GM21526 (cell line): Measurements from ENCODE around the gene C3orf18.

Experiments used
- ATAC-seq: cut with Tn5 transposase; IDR thresholded peaks from one replicate; pipeline ENCODE4 v1.9.1; 2021; ENCODE audit warnings: moderate library complexity; ENCODE audit not compliant: unreplicated experiment, low FRiP score

Gene C3orf18

DNA sequence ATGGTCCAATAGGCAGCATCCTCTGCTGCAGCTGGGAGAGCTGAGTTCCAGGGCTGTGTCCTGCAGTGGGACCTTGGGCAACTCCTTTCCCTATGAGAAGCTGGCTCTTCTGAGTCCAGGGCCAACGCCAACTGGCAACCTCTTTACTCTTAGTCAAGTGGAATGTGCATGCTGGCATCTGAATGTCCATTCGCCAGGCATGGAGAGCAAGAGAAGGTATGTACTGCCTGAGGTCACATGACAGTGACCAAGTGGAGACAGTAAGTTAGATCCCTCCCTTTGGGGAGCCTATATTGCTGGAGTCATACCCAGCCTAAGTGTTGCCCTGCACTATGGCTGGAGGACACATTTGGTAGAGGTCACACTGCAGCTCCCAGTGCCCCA lies 13.9 kb upstream of the C3orf18 start:
- no peak for ATAC-seq

DNA sequence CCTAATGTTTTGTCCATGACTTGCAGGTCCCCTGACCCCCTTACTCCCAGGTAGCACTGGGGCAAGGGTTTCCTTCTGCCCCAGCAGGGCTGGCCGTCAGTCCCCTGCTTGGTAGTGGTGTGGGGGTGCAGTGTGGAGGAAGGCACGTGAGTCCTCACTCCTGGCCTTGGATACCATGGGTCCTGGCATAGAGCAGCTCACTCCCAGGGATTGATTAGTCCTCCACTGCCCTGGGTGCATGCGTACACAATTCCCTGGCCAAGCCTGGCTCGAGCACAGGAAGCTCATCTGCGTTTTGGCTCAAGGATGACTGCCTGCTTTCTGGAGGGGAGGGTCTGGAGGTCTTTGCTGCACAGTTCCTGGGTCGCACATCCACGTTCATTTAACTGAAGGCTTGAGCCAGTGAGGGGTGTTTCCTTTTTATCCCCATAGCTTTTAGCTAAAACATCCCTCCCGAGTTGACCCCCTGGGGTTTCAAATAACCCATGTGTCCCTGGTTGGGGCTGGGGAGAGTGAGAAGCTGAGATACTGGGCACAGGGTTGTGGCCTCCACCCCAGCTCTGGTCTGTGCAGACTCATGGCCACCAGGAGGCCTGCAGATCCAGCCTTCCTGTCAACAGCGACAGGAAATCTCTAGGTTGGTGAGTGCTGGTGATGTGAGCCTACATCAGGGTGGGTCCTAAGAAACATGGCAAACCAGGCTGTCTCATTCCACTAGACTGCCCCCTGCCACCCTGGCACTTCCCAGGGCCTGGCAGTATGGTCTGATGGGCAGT lies 13.3 kb upstream of the C3orf18 start:
- no peak for ATAC-seq

DNA sequence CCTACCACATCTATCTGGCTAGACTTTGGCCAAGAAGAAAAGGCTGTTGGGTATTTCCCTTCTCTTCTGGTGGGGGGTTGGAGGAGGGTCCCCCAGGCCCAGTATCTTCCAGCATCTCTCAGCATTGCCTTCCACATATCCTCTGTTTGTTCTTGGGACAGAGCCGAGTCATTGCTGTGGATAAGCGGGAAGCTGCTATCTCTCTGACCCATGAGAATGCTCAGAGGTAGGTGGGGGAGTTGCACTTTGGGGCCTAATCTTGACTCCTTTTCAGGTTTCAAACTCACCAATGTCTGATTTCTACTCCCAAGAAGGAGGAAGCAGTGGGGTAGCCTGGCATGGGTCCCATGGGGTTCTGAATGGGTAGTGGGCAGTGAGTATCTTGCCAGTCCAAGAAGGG lies 9.8 kb upstream of the C3orf18 start:
- no peak for ATAC-seq

DNA sequence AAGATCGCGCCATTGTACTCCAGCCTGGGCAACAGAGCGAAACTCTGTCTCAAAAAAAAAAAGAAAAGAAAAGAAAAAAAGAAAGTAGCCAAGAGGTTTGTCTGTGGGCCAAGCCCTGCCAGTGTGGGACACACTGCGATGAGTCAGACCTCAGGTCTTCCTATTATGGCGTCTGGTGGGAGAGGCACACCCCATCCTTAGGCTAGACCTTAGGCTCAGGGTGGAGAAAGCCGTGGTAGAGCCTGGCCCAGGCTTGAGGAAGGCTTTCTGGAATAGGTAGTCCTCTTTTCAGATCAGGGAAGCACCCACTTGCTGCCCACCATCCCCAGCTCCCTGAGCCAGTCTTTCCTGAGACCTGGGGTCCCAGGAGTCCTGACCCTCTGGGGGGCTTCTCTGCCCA lies 7.8 kb upstream of the C3orf18 start:
- ATAC-seq, result no peak

DNA sequence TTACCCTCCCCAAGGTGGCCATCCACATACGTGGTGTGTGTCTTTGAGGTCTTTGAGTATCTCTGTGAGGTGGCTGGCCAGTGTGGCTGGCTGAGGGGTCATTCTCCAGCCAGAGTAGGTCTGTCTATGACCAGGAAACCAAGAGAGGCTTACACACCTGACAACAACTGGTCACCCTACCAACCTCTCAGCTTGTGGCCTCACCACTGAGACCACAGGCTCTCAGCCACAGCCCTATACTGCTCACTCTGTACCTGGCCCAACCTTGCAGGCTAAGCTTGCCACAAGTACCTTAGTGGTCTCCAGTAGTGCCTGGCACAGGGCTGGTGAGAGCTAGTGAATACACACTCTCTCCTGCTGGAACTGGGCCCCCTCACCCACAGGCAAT lies 6.9 kb upstream of the C3orf18 start:
- ATAC-seq, result no peak

DNA sequence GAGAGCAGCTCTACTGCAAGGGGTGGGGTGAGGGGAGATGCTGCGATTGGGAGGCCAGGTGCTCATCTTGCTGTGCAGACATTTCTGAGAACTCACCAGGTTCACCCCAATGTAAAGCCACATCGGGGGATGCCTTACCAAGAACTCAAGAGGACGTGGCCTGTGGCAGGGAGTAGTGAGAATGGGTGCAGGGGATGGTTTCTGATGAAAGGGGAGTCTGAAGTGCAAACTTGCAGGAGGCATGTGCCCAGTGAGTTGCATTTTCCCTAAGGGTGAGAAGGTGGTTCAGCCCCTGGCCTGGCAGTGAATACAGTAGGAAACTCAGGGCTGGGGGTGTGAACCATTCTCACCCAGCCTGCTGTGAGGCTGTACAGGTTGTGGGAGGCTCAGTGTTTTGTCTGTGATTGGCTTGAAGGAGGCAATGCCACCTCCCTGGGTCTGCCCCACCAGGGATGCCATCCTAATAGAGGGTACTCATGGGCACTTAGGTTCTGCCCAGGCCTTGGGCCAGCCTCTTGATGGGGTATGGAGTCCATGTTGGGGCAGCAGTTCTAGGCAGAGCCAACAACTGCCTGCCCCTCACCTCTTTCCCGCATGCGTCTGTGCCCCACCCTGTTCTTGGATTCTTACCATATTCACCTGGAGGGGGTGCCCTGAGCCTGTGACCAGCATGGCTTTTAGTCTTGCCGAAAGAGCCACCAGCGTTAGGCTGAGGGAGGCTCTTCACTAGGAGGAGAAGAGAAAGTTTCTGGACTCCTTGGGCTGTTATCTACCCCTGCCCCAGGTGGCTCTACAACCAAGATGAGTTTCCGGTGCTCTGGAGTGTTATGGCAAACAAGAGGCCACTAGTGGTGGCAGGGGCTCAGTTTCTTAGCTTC lies 6.3 kb upstream of the C3orf18 start:
- no peak for ATAC-seq

DNA sequence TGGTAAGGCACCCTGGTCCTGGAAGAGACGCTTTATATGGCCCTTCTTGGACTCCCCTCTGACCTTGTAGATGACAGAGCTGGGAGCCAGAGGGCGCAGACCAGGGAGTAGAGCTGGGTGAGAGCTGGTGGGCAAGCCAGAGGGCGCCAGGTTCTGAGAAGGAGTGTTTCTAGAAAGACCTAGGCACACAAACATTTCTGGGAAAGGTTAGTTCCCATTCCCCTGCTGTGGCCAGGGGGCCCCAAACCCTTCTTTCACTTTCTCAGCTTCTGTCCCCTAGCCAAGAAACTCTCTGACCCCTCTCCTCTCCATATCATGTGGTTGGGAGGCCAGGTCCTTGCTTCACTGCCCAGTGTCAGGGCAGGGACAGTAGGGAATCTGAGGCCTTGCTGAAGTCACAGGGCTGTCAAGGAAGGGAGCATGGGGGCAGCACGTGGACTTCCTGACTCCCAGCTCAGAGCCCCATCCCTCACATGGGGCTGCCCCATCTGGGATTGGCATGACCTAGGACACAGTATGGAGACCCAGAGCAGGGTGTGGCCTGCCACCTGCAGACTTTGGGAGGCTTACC lies 5.3 kb upstream of the C3orf18 start:
- ATAC-seq, result no peak

DNA sequence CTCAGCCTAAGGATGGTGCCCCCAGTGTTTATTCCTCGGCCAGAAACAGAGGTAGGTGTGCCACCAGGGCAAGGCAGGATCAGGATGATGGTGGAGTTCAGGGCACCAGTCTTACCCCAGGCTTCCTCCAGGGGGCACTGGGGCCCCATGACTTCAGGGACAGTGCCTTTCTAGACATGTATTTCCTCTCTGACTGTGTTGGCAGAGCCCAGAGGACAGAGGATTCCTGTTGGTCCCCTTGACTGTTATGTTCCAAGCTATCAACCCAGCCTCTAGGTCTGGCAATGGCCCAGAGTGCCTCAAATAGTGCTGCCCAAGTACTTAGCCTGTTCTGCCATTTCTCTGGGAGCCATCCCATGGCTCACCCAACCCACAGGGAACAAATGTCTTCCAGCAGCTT lies 4.6 kb upstream of the C3orf18 start:
- no peak for ATAC-seq

DNA sequence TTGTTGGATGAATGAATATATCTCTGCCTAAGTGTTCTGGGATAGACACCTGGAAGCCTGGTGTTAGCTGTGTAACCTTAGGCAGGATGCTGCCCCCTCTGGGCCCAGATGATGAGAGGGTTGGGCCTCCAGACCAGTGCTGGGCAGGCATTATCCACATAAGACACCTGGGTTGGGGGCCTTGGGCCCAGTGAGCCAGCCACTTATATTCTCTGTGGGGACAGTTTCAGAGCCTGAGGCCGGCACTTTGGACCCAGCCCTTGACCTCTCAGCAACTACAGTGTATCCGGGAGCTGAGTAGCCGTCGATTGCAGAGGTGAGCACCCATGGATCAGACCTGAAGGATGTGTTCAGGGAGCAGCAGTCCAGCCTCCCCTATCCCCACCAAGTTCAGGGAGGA lies 3.9 kb upstream of the C3orf18 start:
- no peak for ATAC-seq

DNA sequence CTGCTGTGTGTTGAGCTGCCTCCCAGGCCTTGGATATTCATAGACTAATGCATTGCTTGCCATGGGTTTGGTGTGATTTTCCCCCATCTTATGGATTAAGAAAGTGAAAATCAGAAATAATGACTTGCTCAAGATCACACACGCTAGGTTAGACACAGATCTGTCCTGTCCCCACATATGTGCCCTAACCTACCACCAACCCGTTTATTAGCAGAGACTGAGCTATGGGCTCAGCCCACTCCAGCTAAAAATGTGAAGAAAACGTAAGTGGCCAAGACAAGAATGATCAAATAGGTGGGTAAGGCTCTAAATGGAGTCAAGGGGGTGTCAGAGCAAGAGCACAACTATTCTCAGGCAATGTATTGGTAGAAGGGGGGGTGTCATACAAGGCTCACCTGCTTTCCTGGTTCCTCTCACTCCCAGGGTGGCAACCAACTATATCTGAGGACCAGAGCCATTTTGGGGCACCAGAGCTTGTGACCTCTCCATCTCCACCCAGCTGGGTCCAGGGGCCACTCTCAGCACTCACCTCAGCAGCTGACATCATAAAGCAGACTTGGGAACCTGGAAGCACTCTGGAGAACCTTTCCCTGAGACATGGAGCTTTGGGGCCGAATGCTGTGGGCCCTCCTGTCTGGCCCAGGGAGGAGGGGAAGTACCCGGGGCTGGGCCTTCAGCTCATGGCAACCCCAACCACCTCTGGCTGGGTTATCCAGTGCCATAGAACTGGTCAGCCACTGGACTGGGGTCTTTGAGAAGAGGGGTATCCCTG lies 3.1 kb upstream of the C3orf18 start:
- no peak for ATAC-seq

DNA sequence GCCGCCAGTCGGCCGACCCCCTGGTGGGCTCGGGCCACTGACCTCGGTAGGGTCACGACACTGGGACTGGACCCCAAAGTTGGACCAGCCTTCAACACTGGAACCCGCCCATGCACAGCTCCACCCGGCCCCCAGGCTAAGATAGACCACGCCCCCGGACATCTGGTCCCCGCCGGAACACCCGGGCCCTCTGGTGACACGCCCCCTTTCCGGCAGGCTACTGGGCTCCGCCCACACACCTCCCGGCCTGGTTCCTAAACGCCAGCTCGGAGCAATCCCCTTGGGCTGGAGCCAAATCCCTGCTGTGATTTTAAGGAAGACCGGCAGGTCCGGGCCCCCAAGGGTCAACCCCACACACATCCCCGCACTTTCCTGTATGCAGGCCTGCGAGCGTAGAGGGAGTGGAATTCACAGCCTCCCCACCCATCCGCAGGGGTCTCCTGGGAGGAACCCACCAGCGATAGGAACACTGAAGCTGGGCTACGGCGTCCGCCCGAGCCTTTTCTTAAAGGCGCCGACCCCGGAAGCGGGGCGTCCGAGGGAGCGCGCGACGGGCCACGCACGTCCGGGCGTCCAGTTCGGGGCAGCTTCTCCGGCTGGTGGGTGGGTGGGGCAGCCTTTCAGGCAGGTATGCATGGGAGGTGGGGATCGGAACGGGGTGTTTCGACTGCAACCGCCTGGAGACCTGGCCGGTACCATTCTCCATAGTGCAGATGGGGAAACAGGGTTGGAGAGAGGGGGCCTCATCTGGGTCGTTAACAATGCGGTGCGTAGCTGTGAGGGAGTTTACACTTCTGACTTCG lies 1.6 kb upstream of the C3orf18 start, which contains the start of gene HEMK1:
HEMK1 (plus strand) TSS at position 576 of the 803 bp plus-strand sequence. CDS start 1,583 bp downstream, outside the sequence.
- peak; percentile 58 for ATAC-seq

DNA sequence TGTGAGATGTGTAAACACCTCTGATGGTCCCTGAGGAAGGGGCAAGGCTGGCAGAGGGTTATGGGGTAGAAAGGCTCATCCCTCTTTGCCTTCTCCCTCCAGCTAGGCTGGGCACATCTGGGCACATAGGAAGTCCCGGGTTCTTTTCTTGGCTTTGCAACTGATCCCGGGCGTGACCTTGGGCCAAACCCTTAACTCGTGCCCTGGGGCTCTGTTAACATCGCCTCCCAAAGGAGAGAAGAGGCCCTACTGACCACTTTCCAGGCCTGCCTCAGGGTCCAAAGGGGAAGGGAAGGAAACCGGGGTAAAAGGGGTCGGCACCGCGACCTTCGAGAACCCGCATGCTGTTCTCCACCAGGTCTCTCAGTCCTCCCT lies 549 bp downstream of the C3orf18 start:
- ATAC-seq, result no peak

DNA sequence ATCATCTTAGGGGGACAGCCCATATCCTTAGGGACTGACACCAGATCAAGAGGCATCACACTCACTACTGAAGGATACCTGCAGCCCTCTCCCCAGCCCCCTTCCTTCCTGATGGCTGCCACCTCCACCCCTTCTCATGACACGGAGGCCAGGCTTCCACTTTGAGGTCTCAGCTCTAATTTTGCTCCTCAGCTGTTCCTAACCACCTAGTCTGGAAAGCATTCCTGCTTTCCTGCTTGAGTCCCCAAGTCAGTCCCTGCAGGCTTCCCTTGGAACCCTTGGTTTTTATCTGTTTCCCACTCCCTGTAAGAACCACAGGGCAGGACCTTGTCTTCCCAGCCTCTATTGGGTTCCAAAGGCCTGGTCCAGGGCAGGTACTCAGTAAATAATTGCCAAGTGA lies 3.2 kb downstream of the C3orf18 start:
- no peak for ATAC-seq

DNA sequence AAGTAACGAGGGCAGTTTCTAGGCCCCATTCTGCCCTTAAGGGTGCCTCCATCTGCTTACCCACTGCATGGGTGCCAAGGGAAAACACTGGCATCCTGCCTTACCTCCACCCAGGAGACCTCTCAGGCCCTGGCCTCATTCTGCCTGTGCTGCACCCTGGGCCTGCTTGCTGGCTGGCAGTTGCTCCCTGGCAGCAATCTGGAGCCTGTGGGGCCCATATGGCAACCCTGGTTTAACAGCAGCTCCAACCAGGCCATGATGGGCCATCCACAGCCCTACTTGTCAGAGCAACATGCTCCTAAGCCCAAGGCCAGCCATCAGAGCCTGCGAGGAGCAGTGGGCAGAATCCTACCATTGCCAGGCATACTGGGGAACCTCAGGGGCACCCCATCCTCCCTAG lies 3.7 kb downstream of the C3orf18 start:
- no peak for ATAC-seq

DNA sequence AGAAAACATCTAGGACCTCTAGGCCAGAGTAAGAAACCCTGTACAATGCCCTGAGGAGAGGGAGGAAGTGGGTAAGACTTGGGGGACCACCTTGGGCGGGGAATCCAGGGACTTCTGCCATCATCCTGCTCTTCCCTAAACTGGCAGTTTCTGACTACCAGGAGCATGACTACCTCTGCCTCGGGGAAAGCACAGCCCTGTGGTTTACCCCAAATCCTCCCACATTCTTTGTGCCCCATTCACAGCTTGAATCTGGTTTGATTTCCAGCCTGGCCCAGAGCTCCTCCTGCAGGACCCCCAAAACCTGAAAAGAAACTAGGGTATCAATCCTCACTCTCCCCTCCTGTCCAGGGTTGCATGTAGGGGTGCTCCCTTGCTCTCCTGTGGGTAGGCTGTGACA lies 4.7 kb downstream of the C3orf18 start:
- no peak for ATAC-seq

DNA sequence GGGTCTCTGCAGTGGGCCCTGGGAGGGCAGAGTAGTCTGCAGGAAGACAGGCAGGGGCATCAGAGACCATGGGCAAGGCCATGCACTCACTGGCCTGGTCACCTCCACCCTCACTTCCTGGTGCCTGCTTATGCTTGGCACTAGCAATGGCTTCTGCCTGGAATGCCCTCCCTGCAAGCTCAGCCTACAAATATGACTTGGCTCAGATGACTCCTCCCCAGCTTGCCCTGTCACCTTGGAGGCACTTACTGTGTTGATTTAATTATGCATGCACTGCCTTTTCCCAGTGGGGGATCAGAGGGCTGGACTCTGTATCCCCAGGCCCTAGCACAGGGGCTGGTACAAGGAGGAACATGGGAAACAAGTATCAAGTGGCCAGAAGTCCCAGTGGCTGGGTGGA lies 7.8 kb downstream of the C3orf18 start:
- no peak for ATAC-seq

DNA sequence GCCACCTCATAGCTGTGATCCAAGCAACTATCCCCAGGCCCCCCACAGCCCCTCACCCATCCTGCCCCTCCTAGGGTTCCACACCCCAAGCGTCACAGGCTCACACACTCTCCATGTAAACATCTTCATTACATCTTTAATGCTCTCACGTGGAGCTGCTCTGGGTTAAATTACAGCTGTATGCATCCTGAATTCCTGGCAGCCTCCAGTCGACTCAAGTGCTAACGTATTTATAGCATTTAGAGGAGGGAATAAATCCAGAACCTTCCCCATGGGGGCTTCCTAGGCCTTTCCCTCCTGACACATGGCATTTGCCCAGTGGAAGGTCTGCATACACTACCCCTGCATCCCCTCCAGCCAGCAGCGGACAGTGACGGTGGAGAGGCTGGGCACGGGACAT lies 9.6 kb downstream of the C3orf18 start:
- ATAC-seq, result no peak

DNA sequence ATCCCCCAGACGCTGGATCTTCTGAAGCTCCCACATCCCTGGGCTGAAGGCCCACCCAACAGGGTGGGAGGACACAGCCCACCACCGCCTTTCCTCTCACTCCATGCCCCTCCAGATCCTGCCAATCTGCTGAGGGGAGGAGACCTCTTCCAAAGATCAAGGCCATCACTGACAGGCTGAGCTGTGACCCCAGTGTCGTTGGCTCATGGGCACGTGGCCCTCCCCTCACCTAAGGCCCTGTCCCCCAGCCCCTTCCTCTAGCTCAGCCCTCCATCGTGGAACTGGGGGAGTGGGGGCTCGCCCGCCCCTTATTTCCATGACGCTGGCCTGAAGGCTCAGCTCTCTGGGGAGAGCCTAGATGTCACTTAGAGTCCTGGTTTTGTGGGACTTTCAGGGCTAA lies 10.4 kb downstream of the C3orf18 start:
- ATAC-seq, result no peak

DNA sequence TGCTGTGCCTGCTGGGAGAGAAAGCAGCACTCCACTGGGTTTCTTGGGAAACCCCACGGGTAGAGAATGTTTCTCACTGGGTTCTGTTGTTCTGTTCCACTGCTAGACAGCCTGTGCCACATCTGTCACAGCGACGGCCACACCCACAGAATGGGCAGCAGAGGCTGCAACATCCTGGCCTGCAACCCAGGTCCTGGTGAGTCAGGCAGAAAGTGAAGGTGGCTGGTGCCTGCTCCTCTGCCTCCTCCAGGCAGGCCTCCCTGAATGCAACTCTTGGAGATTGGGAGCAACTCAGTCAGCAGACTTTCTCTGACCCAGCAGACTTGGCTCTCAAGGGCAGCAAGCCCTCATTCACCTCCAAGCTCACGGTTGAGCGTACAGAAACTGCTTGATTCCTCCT lies 13.0 kb downstream of the C3orf18 start:
- ATAC-seq, result no peak

DNA sequence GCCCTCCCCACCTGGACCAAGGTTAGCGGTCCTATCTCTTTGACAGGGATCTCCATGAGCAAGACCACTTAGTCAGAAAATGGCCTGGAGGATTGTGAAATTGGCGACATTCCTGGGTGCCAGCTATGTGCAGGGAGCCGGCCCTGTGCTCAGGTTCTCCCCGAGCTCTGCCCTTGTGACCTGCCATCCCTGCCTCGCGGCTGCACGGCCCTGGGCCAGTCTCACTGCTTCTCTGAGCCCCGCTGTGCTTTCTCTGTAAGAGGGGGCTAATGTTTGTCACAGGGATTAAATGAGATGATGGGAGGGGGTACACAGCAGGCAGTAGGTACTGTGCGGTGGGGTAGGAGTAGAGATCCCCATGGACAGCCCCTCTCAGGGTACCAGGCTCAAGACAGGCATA lies 14.9 kb downstream of the C3orf18 start:
- ATAC-seq, result no peak
